ENCODE data around the gene TULP4.

GRCh38 chr6:158539881-158540280 lies 227.6 kb downstream of the TULP4 start:
- TF ChIP-seq FOXK2 (IDR thresholded peaks at IDR 0.05) = no peak
- TF ChIP-seq NFRKB (IDR thresholded peaks at IDR 0.05) = no peak
- TF ChIP-seq SUZ12 (IDR thresholded peaks at IDR 0.05) = no peak
- TF ChIP-seq ELF4 (IDR thresholded peaks at IDR 0.05) = no peak
- TF ChIP-seq HDGF (IDR thresholded peaks at IDR 0.05; ENCODE audit: borderline replicate concordance) = no peak
- TF ChIP-seq FOXM1 (IDR thresholded peaks at IDR 0.05; ENCODE audit: borderline replicate concordance) = no peak
- no peak for TF ChIP-seq ZNF384 (IDR thresholded peaks at IDR 0.05)
- TF ChIP-seq BHLHE40 (IDR thresholded peaks at IDR 0.05; ENCODE audit: borderline replicate concordance) = no peak
- no peak for TF ChIP-seq SP1 (IDR thresholded peaks at IDR 0.05)
- no peak for TF ChIP-seq ARNT (IDR thresholded peaks at IDR 0.05)
- TF ChIP-seq CTBP1 (IDR thresholded peaks at IDR 0.05; ENCODE audit: borderline replicate concordance) = no peak
- TF ChIP-seq LEF1 (IDR thresholded peaks at IDR 0.05; ENCODE audit: borderline replicate concordance) = no peak
- TF ChIP-seq TARDBP (IDR thresholded peaks at IDR 0.05) = no peak
